HepG2 (cell line): ENCODE measurements around the gene INHBC.

Source experiments
- BCL3 ChIP-seq: sonication (generic); formaldehyde crosslinking; IDR thresholded peaks from 2 replicates; pipeline ENCODE4 v1.5.1; 2020; ENCODE audit warnings: mild to moderate bottlenecking, missing genetic modification reagents, moderate library complexity
- HNF4G ChIP-seq, 2 experiments: sonication (generic) in 1 of 2; formaldehyde crosslinking in 1 of 2; IDR thresholded peaks; 2 replicates each; pipeline versions ENCODE4 v1.4.0 to v1.6.1; 2011 to 2020; ENCODE audit warnings: borderline replicate concordance in 2 of 2, low read depth in 2 of 2, mild to moderate bottlenecking in 2 of 2, low read length in 1 of 2, missing genetic modification reagents in 1 of 2, moderate library complexity in 1 of 2
- JUND ChIP-seq: sonication (generic); formaldehyde crosslinking; IDR thresholded peaks from 2 replicates; pipeline ENCODE4 v1.8.0; 2022; ENCODE audit warnings: mild to moderate bottlenecking, missing genetic modification reagents
- POLR2A ChIP-seq, 2 experiments: IDR thresholded peaks; 2 replicates each; pipeline ENCODE4 v1.6.1; 2011; ENCODE audit warnings: low read depth in 2 of 2, low read length in 2 of 2, mild to moderate bottlenecking in 1 of 2, moderate library complexity in 1 of 2; ENCODE audit not compliant: insufficient read depth in 1 of 2
- STAG1 ChIP-seq: sonication (generic); formaldehyde crosslinking; IDR thresholded peaks from 2 replicates; pipeline ENCODE4 v1.4.0; 2020; ENCODE audit warnings: missing genetic modification reagents
- SUZ12 ChIP-seq: fragments of 150-350 bp; IDR thresholded peaks from 2 replicates; pipeline ENCODE4 v1.6.1; 2014; ENCODE audit warnings: low read depth, low read length
- ZKSCAN1 ChIP-seq: fragments of 150-350 bp; IDR thresholded peaks from 2 replicates; pipeline ENCODE4 v1.6.1; 2014; ENCODE audit warnings: low read length
- ZNF792 ChIP-seq: IDR thresholded peaks from 2 replicates; pipeline ENCODE4 v1.6.1; 2016
- ZNF839 ChIP-seq: sonication (generic); formaldehyde crosslinking; IDR thresholded peaks from 2 replicates; pipeline ENCODE4 v1.4.0; 2020; ENCODE audit warnings: missing genetic modification reagents, mild to moderate bottlenecking, borderline replicate concordance
- TF ChIP-seq, protein P1 (sequence below): sonication (generic); formaldehyde crosslinking; IDR thresholded peaks from 2 replicates; pipeline ENCODE4 v1.5.0; 2020; ENCODE audit warnings: mild to moderate bottlenecking, missing genetic modification reagents, moderate library complexity
- TF ChIP-seq, protein P2 (sequence below): sonication (generic); formaldehyde crosslinking; IDR thresholded peaks from 2 replicates; pipeline ENCODE4 v1.4.0; 2020; ENCODE audit warnings: missing genetic modification reagents, mild to moderate bottlenecking, borderline replicate concordance

DNA sequence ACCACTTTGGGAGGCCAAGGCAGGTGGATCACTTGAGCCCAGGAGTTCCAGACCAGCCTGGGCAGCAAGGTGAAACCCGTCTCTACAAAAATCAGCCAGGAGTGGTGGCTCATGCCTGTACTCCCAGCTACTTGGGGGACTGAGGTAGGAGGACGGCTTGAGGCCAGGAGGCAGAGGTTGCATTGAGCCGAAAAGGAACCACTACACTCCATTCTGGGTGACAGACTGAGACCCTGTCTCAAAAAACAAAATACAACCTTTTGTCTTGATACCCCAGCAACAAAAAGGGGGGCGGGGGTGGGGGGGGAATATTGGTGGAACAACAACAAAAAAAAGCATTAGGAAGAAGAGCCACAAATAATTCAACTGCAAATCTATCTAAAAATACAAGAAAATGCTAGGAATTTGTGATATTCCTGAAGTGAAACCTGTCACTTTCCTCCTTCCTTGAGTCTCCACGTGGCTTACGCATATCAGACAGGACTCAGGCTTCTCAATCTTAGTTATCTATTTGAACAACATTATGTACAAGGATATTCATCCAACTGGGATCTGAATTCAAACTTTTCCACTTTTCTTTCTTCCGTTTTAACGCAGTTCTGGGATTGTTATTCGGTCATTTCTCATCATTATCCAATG is 5.0 kb upstream of the INHBC start:
- TF ChIP-seq HNF4G (IDR thresholded peaks at IDR 0.05; ENCODE audit: borderline replicate concordance, low read depth, low read length) (no peak), HNF4G (CRISPR knock-in tag; IDR thresholded peaks at IDR 0.05; ENCODE audit: borderline replicate concordance, low read depth) (no peak), JUND (CRISPR knock-in tag) (no peak), ZKSCAN1 (no peak), ZNF792 (CRISPR knock-in tag) (no peak), SUZ12 (no peak), ZNF839 (CRISPR knock-in tag) (no peak), POLR2A (IDR thresholded peaks at IDR 0.05; ENCODE audit: insufficient read depth in 1 of 2, low read depth in 2 of 2, low read length in 2 of 2) (no peak), BCL3 (CRISPR knock-in tag) (no peak), STAG1 (no peak)
- TF ChIP-seq, protein P1, sequence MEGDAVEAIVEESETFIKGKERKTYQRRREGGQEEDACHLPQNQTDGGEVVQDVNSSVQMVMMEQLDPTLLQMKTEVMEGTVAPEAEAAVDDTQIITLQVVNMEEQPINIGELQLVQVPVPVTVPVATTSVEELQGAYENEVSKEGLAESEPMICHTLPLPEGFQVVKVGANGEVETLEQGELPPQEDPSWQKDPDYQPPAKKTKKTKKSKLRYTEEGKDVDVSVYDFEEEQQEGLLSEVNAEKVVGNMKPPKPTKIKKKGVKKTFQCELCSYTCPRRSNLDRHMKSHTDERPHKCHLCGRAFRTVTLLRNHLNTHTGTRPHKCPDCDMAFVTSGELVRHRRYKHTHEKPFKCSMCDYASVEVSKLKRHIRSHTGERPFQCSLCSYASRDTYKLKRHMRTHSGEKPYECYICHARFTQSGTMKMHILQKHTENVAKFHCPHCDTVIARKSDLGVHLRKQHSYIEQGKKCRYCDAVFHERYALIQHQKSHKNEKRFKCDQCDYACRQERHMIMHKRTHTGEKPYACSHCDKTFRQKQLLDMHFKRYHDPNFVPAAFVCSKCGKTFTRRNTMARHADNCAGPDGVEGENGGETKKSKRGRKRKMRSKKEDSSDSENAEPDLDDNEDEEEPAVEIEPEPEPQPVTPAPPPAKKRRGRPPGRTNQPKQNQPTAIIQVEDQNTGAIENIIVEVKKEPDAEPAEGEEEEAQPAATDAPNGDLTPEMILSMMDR (CRISPR knock-in tag) = no peak
- TF ChIP-seq, protein P2, sequence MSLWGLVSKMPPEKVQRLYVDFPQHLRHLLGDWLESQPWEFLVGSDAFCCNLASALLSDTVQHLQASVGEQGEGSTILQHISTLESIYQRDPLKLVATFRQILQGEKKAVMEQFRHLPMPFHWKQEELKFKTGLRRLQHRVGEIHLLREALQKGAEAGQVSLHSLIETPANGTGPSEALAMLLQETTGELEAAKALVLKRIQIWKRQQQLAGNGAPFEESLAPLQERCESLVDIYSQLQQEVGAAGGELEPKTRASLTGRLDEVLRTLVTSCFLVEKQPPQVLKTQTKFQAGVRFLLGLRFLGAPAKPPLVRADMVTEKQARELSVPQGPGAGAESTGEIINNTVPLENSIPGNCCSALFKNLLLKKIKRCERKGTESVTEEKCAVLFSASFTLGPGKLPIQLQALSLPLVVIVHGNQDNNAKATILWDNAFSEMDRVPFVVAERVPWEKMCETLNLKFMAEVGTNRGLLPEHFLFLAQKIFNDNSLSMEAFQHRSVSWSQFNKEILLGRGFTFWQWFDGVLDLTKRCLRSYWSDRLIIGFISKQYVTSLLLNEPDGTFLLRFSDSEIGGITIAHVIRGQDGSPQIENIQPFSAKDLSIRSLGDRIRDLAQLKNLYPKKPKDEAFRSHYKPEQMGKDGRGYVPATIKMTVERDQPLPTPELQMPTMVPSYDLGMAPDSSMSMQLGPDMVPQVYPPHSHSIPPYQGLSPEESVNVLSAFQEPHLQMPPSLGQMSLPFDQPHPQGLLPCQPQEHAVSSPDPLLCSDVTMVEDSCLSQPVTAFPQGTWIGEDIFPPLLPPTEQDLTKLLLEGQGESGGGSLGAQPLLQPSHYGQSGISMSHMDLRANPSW (CRISPR knock-in tag) = no peak
